Right forelimb (tissue), 1 donor: ENCODE data around the gene KRT2.

ENCODE experiments used
- DNase-seq: peaks from one replicate; pipeline ENCODE4 v3.0.0-alpha.2; 2018

Gene KRT2

GRCh38 chr12:52651726-52652261 lies at the start of gene KRT2:
KRT2 (minus strand) TSS chr12:52652211; CDS start chr12:52652142, 69 bp downstream.
- no peak for DNase-seq

GRCh38 chr12:52701281-52701680 lies 49.3 kb upstream of the KRT2 start:
- no peak for DNase-seq

GRCh38 chr12:52699960-52700359 lies 47.9 kb upstream of the KRT2 start:
- no peak for DNase-seq

- no peak for DNase-seq
Measured at GRCh38 chr12:52699373-52699772, 47.4 kb upstream of the KRT2 start.

- no peak for DNase-seq
Measured at GRCh38 chr12:52698651-52699340, 46.8 kb upstream of the KRT2 start.

- DNase-seq, result no peak
Measured at GRCh38 chr12:52697058-52697582, 45.1 kb upstream of the KRT2 start.

GRCh38 chr12:52696588-52696987 lies 44.6 kb upstream of the KRT2 start:
- no peak for DNase-seq

- no peak for DNase-seq
Measured at GRCh38 chr12:52695039-52695438, 43.0 kb upstream of the KRT2 start.

- no peak for DNase-seq
Measured at GRCh38 chr12:52694151-52694550, 42.1 kb upstream of the KRT2 start.

GRCh38 chr12:52693261-52693660 lies 41.2 kb upstream of the KRT2 start:
- no peak for DNase-seq

GRCh38 chr12:52692254-52692653 lies 40.2 kb upstream of the KRT2 start:
- no peak for DNase-seq

GRCh38 chr12:52691841-52692150 lies 39.8 kb upstream of the KRT2 start:
- no peak for DNase-seq

GRCh38 chr12:52691076-52691840 lies 39.2 kb upstream of the KRT2 start:
- DNase-seq, result no peak

GRCh38 chr12:52690351-52691075 lies 38.5 kb upstream of the KRT2 start:
- DNase-seq, result no peak

GRCh38 chr12:52689936-52690335 lies 37.9 kb upstream of the KRT2 start:
- DNase-seq, result no peak

- no peak for DNase-seq
Measured at GRCh38 chr12:52689239-52689638, 37.2 kb upstream of the KRT2 start.

- DNase-seq, result no peak
Measured at GRCh38 chr12:52688481-52688880, 36.5 kb upstream of the KRT2 start.

GRCh38 chr12:52687497-52688385 lies 35.7 kb upstream of the KRT2 start:
- DNase-seq, result no peak

GRCh38 chr12:52686756-52687487 lies 34.9 kb upstream of the KRT2 start:
- no peak for DNase-seq

- DNase-seq, result peak; percentile 28
Measured at GRCh38 chr12:52686063-52686462, 34.1 kb upstream of the KRT2 start.

- no peak for DNase-seq
Measured at GRCh38 chr12:52685406-52685890, 33.4 kb upstream of the KRT2 start.
